Dermis microvascular lymphatic vessel endothelial cell (primary cell): Measurements from ENCODE around the gene ALX3. TPM values are rescaled to one million over a fixed set of nuclear protein-coding genes. Genes with fewer than 3 reads are reported as not detected.

Source experiments
- DNase-seq, 2 donors: peaks; one replicate each; pipeline versions ENCODE4 v3.0.0 to v3.0.0-alpha.2; 2010; ENCODE audit warnings: low read depth in 2 of 2
- total RNA-seq: library from RNA; depleted of rRNA; stranded (reverse); fragments of >200 nt; gene quantifications from 2 replicates; pipeline ENCODE4 v1.2.1, GENCODE V29; 2014

The ALX3 gene
- not detected in 2 replicates for total RNA-seq

DNA sequence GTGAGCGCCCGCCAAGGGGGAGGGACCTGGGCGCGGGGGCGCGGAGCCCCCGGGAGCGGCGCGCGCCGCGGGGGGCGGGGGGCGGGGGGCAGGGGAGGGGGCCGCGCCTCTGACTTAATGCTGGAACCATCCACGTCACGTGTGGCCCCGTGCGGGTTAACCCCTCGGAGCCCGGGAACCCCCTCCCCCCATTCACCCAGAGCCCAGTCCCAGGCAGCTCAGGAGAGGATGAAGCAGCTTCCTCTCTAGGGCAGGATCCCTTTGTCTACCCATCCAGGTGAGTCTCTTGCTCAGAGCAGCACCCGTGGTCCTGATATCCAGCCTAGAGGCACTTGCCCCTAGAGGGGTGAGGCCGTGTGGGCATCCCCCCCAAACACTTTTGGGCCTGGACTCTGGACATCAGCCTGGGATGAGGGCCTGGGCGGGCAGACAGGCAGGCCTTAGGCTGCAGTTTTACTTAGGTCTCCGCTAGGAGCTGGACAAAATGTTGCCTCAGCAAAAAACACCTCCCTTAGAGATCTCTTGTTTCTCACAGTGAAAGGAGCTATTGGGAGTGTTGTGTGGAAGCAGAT is at the start of gene ALX3:
ALX3 (minus strand) TSS at position 2 of the 572 bp plus-strand sequence. CDS start 60 bp downstream, outside the sequence.
- DNase-seq, result no peak

DNA sequence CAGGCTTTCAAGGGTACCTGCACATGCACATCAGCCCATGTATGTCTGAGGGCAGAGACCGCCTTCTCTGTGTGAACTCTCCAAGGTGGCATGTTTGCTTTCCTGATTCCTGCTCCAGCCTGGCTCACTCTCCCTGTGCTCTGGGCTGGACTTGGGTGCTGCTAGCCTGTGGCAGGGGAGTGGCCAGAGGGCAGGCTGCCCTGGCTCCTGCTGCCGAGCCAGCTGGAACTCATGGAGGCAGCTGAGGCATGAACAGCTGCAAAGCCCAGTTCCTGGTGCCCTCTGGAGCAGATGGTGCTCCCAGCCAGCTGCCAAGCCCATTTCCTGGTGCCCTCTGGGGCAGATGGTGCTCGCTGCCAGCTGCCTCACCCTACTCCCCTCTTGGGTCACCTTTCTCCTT is 49.4 kb upstream of the ALX3 start:
- DNase-seq, result no peak

DNA sequence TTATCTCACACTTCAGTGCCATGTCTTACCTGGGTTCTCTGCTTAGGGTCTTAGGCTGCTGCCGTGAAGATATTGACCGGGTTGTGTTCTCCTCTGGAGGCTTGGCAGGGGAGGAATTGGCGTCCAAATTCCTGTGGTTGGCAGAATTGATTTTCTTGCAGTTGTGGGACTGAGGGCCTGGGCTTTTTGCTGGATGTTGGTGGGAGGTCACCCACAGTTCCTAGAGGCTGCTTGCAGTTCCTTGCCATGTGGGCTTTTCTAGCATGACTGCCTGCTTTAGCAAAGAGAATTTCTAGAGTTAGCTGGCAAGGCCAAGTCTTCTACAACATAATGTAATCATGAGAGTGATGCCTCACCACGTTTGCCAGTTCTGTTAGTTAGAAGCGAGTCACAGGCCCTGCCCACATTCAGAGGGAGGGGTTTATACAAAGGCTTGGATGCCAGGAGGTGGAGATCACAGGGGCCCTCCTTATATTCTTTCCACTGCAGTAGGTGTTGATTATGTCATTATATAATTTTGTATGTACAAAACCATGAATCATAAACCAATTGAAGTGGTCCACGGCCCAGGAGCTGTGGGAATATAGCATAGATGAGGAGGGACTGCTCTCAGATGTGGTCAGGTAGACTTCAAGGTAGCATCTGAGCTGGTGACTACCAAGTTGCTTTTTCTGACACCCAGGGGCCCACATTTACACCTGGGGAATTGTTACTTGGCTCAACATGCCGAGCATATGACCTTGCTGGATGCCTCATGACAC is 48.3 kb upstream of the ALX3 start:
- DNase-seq, result no peak

DNA sequence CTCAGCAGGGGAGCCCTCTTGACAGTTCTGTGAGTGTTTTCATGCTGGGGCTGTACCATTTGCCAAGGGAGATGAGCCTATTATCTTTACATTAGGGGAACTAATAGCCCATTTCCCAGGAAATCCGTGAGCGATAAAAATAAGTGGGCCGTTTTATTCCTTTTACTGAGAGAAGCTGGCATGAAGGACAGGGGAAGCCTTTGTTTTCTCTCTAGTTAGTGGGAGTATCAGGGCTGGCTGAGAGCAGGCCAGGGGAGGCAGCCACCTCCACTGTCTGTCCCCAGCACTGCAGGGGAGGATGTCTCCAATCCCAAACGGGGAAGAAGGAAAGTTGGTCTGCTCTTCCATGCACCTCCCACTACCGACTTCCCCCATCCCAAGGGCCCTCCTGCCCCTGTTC is 44.3 kb upstream of the ALX3 start:
- DNase-seq, result no peak

DNA sequence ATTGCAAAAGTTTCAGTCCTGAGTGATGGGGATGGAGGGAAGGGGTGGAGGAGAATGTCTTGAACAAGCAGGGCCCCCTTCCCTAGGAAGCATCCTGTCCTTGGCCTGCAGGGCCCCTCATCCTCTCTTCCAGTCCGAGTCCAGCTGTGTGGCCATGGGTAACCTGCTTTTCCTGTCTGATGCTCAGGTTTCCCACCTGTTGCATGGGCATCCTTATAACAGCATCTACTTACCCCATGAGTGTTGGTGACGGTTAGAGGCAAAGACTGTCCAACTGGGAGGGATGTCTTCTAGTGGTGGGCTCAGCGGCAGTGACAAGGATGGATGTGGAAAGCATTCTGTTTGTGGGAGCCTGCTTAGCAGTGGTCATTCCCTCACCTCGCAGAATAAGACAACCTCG is 43.7 kb upstream of the ALX3 start:
- no peak for DNase-seq

DNA sequence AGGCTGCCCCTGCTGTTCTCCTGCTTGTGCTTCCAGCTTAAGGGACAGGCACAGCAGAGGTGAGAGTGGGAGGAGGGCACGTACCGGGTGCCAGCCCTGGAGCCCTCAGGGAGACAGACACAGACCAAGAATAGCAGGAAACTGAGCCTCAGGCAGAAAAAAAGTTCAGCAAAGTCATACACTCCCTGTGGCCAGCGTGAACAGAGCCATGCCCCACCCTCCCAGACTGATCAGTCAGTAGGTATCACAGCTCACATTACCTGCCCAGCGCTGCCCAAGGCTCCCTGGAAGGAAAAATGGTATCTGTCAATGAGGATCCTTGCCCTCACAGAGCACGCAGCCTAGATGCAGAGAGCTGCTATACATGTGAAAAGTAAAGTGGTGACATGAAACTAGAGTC is 43.1 kb upstream of the ALX3 start:
- no peak for DNase-seq

DNA sequence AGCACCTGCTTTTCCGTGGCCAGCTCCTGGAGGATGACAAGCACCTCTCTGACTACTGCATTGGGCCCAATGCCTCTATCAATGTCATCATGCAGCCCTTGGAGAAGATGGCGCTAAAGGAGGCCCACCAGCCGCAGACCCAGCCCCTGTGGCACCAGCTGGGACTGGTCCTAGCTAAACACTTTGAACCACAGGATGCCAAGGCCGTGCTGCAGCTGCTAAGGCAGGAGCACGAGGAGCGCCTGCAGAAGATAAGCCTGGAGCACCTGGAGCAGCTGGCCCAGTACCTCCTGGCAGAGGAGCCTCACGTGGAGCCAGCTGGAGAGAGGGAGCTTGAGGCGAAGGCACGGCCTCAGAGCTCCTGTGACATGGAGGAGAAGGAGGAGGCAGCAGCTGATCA is 42.2 kb upstream of the ALX3 start:
- DNase-seq, result no peak

DNA sequence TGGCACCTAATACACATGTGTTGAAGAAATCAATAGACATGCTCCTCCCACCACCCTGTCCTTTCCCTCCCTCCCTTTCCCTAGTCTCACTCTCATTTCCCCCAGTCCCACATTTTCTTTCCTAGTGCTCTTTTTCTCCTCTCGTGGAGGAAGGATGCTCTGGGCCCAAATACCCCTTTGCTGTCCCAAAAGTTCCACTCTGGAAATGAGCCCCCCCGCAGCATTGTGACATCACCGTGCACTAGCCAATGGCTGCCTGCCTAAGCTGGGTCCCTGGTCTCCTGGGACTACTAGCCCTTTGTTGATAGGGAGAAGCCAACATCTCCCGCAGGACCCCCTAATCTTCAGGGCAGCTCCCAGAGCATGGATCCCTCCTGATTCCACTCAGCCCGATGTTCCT is 41.7 kb upstream of the ALX3 start, which contains the start of gene UBL4B:
UBL4B (plus strand) TSS at position 301 of the 400 bp plus-strand sequence; CDS start at position 393, 92 bp downstream.
- no peak for DNase-seq

DNA sequence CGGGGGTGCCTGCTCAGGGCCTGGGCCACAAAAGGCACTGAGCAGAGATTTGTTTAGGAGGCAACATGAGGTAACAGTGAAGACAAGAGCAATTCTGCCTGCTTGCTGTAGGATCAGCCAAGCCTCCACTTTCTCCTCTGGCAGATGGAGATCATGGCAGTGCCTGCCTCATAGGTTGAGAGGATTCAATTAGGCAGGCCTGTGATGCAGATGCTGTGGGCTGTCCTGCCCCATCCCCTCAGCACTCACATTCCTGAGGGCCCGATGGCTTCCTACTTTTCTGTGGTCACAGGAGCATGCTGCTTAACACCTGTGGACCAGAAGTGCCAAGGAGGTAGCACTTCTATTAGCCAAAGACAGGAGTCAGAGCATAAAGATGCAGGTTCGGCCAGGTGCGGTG is 40.6 kb upstream of the ALX3 start:
- DNase-seq, result no peak

DNA sequence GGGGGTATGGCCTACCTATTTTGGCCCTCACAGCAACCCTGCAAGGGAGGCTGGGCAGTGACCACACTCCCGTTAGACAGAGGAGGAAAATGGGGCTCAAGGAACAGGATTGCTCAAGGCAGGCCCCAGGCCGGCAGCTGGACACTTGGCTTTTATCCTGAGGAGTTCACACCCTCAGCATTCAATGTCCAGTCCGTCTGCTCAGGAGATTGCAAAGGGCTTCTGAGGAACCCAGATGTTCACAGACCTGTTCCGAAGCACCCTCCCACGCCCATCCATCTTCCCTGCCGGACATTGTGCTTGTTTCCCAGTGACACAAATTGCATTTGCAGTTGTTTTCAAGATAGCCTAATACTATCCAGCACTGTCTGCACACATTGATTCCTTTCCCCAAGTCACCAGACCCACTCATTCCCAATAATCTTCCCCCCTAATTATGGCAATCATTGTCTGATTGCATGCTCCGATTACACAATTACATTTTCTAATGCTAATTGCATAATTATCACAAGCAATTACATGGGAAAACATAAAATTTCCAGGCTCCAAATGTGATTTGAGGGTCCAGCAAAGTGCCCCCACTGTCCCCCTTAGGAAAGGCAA is 37.5 kb upstream of the ALX3 start:
- no peak for DNase-seq

DNA sequence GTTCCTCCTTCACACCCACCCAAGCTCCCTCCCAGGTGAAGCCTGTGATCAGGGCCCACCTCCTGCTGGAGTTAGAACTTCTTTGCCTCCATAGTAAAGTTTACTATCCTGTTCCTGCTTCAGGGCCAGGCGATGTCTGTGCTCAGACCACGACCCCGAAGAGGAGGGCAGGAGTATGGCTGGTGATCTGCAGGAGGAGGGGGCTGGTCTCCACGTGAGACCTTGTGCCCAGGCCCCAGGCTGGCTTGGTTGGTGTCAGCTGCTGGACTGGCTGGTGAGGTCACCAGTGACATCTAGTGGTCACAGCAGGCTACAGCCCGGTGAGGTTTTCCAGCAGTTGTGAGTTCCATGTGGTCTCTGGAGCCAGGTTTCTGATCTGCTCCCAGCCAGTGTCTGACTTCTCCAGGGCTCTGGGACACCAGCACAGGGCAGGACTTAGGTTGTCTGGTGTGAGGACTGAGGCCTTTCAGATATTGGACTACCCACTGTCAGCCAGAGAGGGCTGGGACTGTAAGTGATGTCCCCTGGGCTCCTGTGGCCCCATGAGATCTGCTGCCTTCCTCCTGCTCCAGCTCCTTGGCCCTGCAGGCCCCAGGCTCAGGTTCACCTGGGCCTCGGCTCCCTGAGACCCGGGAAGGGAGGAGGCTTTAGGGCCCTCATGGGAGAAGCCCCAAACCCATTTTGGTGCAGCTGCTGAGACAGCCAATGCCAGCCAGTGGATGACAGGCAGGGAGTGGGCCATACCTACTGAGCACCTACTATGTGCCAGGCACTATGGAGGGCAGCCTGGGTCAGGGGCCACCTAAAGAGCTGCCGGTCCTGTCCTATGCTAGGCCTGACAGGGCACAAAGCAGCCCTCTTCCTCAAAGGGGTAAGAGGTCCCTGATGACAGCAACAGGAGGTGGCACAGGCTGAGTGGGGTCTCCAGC is 35.8 kb upstream of the ALX3 start:
- DNase-seq, result peak; percentile 47 to 71

DNA sequence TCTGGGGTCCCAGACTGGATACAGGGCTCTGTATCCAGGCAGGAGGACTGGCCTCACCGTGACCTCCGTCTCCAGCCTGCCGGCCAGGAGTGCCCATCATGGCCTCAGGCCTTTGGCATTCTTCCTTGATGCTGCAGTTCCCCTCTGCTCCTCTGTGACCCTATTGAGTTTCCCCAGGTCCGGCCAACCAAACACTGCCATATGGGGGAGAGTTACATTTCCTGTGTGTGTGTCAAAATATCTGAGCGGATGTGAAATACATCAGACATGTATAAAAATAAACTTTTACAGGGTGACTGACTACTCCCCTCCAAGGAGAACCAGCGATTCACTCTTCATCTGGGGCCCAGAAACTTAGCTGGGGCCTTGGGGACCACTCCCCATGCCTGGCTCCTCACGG is 31.6 kb upstream of the ALX3 start:
- DNase-seq, result no peak

DNA sequence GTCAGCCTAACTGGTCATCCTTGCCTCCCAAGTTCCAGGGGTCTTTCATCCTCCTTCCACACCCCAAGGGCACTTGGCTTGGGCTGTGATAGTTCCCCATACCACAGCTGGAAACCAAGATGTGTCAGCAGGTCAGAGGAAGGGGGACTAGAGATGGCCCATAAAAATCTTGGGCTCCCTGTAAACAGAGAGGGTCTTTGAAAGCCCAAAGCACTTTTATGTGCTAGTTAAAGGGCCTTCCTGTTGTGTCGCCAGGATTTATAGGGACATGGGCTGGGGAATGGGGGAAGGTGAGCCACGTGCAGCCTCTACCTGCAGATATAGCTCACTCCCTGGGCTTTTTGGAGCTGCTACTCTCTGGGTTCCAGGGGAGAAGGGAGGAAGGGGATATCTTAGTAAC is 29.9 kb upstream of the ALX3 start:
- no peak for DNase-seq

DNA sequence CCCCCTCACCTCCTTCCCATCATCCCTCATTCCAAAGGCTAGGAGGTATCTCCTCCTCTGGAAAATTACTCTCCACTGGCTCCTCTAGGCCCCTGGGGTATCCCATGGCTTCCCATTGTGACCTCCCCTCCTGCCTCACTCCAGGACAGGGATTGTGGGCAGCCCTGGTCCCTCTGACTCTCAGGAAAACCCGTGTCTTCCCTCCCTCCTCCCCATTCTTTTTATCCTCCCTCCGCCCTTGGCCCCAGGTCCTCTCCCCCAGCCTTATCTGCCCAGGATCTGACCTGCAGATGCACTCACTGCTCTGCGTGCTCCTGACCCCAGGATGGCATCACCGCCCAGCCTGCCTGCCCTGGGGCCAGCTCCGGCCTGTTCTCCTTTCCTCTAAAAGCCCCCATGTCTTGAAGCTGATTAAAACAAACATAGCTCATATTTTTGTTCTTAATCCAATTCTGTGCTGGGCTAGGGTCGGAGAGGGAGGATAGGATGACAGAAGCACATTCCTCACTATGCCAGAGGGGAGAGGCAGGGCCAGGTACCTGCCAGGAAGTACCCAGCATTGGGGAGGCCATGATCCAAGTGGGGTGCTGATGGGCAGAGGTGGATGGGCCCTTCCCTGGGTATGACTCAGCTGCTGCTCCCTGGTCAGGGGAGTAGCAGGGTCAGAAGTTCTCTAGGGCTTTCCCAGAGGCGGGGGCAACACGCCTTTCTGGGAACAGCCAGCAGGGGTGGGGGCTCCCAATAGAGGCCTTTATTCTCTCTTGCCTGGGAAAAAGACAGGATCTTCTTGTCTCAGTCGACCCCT is 28.0 kb upstream of the ALX3 start:
- DNase-seq, result no peak

DNA sequence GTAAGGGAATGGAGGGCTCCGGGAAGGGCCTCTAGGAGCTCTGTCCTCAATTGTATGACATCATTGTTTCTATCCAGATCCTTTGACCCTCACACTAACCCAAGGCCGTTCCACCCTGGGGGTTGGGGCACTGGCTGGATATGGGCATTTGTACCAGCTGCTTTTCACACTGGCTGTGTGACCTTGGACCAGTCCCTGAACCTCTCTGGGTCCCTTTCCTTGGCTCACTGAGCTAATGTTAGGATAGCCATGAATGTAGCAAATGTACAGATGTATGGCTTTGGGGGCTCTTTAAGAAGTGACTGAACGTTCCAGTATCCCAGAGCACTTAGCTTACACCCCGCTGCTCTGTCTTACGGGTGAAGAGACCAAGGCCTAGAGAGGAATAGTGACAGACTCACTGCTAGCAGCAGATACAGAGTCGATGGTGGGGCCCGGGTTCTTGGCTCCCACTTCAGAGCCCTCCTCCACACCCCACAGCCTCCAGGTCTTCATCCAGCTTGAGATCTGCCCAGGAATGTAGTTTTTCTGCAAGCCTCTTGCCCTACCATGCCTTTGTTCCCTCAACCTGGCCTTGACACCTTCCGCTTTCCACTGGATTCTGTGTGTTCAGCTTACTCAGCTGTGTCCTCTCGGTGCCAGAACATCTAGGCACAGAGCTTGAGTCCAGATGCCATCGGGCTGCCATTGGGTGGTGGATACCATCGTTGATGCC is 27.2 kb upstream of the ALX3 start:
- no peak for DNase-seq

DNA sequence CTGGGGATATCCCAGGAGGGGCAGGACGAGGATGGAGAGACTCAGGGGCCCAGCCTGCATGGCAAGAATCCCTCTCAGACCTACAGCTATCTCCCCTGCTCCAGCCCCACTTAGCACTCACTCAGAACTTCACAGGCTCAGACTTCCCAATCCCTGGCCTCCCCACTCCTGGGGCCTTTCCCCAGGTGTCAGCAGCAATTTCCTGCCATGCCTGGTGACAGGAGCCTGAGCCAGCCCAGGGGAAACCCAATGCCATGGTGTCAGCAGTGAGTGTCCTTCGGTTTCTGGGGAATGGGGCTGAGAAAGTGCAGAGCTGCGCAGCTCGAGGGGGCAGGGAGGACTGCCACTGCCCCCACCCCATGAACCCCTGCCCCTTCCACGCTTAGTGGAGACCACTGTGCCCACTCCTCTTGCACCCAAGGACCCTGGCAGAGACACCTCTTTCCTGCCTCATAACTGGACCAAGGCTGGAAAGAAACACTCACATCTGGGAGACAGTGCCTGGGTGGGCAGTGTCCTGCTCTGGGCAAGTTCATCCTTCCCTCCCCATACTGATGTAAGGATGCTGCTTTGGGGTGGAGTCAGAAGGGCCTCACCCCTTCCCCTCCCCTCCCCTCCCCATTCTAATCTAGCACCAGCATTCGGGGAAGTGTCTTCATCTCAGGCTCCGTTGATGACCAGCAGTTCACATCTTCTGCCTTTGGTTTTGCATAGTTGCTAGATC is 24.6 kb upstream of the ALX3 start:
- DNase-seq, result no peak

DNA sequence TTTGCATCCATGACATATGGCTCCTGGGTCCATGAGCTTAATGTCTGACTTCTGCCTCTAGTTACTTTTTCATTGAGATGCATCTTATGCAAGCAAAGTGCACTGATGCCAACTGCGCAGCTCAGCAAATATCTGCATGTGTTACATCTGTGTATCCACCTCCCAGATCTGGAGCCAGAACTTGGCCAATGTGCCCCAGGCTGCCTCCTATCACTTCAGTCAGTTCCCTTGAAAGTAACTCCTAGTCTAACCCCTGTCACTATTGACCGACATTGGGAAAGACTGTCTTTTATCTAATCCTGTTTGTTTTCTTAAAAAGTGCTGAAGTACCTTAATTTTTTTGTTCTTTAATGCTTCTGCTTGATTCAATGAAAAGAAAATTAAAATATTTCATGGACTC is 22.5 kb upstream of the ALX3 start:
- DNase-seq, result no peak

DNA sequence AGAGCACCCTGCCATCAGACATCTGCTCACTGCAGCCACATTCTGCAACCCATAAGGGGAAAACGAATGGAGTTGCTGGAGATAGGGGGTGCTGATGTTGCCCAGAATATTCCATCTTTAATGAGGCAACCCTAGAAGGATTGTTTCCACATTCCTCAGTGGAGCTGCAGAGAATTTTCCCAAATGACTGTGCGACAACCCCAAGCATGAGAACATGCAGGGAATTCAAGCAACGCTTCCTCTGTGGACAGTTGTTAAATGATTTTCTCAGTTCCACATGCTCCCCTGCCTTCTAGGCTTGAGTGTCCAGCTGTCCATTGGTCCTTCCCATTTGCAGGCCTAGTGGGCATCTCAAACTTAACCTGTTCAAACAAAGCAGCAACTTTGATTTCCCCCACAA is 21.3 kb upstream of the ALX3 start:
- DNase-seq, result no peak

DNA sequence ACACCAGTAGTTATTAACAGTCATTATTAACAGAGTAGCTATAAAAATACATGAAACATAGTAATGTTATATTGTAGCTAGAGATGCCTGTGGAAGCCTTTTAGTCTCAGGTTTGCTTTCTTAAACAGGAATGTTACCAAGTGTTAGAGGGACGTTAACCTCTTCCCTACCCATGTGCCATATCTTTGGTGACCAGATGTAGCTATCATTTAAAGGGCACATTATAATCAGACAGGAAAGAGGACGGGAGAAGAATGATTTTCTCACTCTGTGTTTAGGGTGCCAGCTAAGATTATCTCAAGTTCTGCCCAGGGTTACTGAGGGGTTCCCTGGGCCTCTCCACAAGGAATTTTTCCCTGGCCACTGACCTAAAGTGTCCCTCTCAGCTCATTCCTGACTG is 20.9 kb upstream of the ALX3 start:
- no peak for DNase-seq
